HCT116 (cell line): ENCODE measurements around the gene RENBP.

Source experiments
- CTCF ChIP-seq, 3 experiments: fragments of 200-600 bp in 1 of 3; sonication (generic) in 1 of 3; IDR thresholded peaks in 2 of 3; conservative IDR thresholded peaks in 1 of 3; 2 replicates each; pipeline ENCODE4 v1.5.1; 2012 to 2017; ENCODE audit warnings: low read depth in 2 of 3, low read length in 2 of 3, antibody characterized with exemption in 1 of 3, borderline replicate concordance in 1 of 3, control low read depth in 1 of 3, mild to moderate bottlenecking in 1 of 3, mixed read lengths in 1 of 3, mixed run types in 1 of 3, moderate library complexity in 1 of 3; ENCODE audit not compliant: insufficient read depth in 1 of 3
- ELF1 ChIP-seq: IDR thresholded peaks from 2 replicates; pipeline ENCODE4 v1.6.1; 2012; ENCODE audit warnings: low read depth, borderline replicate concordance
- POLR2A ChIP-seq: IDR thresholded peaks from 2 replicates; pipeline ENCODE4 v1.7.0; 2011; ENCODE audit warnings: borderline replicate concordance; ENCODE audit not compliant: insufficient read depth, insufficient read length; ENCODE audit errors: extremely low read depth
- SP1 ChIP-seq: IDR thresholded peaks from 2 replicates; pipeline ENCODE4 v1.6.1; 2012; ENCODE audit warnings: low read depth
- ZNF274 ChIP-seq: fragments of 200-500 bp; sonication (Bioruptor generic); IDR thresholded peaks from 2 replicates; pipeline ENCODE4 v1.6.1; 2014; ENCODE audit warnings: mild to moderate bottlenecking, low read depth, low read length, inconsistent platforms

GRCh38 chrX:153886915-153887314 is 57.5 kb downstream of the RENBP start:
- TF ChIP-seq CTCF (IDR thresholded peaks at IDR 0.05 in 2 of 3, conservative IDR thresholded peaks at IDR 0.05 in 1 of 3; ENCODE audit: borderline replicate concordance in 1 of 3, insufficient read depth in 1 of 3, low read depth in 2 of 3, low read length in 2 of 3) (no peak), SP1 (no peak), ZNF274 (no peak), ELF1 (no peak), POLR2A (no peak)
